ENCODE measurements around the gene NPAS3.

- TF ChIP-seq POLR2A (IDR thresholded peaks at IDR 0.05; ENCODE audit: low read length) = no peak
- no peak for TF ChIP-seq GATA1 (IDR thresholded peaks at IDR 0.05; ENCODE audit: low read depth, low read length)
These were observed 100.6 kb downstream of the NPAS3 start for GRCh38 chr14:33039311-33039710.

Data from erythroblast (primary cell).